ENCODE measurements around the gene IGSF6.

DNA sequence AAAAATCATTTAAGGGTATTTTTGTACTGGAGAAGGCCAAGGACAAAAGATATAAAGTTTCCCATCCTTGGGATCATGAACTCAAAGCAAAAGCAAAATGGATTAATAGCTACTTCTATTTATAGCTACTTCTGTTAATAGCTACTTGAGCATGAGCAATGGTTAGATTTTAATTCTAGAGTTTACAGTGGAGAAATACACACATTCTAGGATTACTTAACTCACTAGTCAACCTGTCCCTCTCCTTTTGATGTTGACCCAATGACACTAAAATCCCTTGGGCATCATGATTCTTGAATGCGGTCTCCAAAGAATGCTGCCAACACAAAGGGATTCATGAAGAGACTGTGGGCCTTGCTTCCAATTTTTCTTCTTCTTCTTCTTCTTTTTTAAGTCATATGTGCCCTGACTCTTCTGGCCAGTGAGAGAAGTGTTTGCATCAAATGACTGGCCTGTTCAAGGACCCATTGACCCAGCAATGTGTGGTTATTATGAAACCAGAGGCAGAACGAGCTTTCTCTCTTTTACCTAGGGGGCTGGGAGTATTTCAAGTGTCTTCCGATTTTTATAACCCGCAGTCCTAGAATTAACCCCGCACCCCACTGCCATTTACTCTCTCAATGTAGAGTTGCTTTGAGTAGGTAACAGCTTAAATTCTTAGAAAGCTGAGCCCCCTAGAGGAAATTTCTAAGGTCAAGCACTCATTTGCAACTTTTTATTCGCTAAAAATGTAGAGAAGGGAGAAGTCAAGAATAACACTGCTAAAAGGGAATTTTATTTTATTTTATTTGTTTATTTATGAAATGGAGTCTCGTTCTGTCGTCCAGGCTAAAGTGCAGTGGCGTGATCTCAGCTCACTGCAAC, 46.0 kb upstream of the IGSF6 start:
- TF ChIP-seq CTCF (IDR thresholded peaks at IDR 0.05) (no peak), EP300 (IDR thresholded peaks at IDR 0.05) (no peak), POLR2AphosphoS5 (IDR thresholded peaks at IDR 0.05) (no peak), POLR2A (IDR thresholded peaks at IDR 0.05) (no peak)

All from suprapubic skin (tissue), 4 donors.